PC-3 (cell line): ENCODE data around the gene ANP32E. TPM values are rescaled to one million over a fixed set of nuclear protein-coding genes. Genes with fewer than 3 reads are reported as not detected.
A peak's percentile ranks its signal among the peaks of the same experiment; 100 is the strongest.

ENCODE experiments used
- ATAC-seq: fragments of 200-7000 bp; cut with Tn5 transposase; 2 replicates; pipeline ENCODE4 v1.9.1; 2020; ENCODE audit warnings: mild to moderate bottlenecking, moderate library complexity
- Bru-seq: library from RNA; stranded (reverse); fragments of 400-500 nt; gene quantifications from one replicate; lab custom pipeline; 2021; lab: Mats Ljungman, UMichigan
- BruChase-seq, 2 experiments: library from RNA; stranded (reverse); fragments of 400-500 nt; gene quantifications; one replicate each; lab custom pipeline; 2021; lab: Mats Ljungman, UMichigan
- BruUV-seq: library from RNA; stranded (reverse); fragments of 400-500 nt; replicated peaks from 2 replicates; lab custom pipeline; 2021; lab: Mats Ljungman, UMichigan
- CTCF ChIA-PET: fragments of 300-600 bp; sonication (Branson Sonifier 250); formaldehyde crosslinking; loops from one replicate; lab custom pipeline; 2022; ENCODE audit warnings: antibody characterized with exemption; lab: Charles Lee
- POLR2A ChIA-PET: fragments of 300-600 bp; sonication (Branson Sonifier 250); formaldehyde crosslinking; loops from one replicate; lab custom pipeline; 2022; ENCODE audit warnings: antibody characterized with exemption; ENCODE audit not compliant: unreplicated experiment; lab: Charles Lee
- DNase-seq: peaks from one replicate; pipeline ENCODE4 v3.0.0-alpha.2; 2015
- H2AFZ ChIP-seq: fragments of 300-600 bp; sonication (generic); 2 replicates; pipeline ENCODE4 v1.6.0; 2016; ENCODE audit warnings: antibody characterized with exemption, low read length
- H3F3A ChIP-seq: fragments of 300-600 bp; sonication (generic); one replicate; pipeline ENCODE4 v1.6.0; 2017; ENCODE audit warnings: antibody characterized with exemption, low read length, control low read depth, mild to moderate bottlenecking; ENCODE audit not compliant: unreplicated experiment
- H3K27ac ChIP-seq: fragments of 300-600 bp; sonication (generic); 2 replicates; pipeline ENCODE4 v1.5.1; 2016; ENCODE audit warnings: mild to moderate bottlenecking, low read length
- H3K27me3 ChIP-seq: fragments of 300-600 bp; sonication (generic); 2 replicates; pipeline ENCODE4 v1.6.1; 2016; ENCODE audit warnings: low read length, mixed read lengths
- H3K36me3 ChIP-seq: fragments of 300-600 bp; sonication (generic); 2 replicates; pipeline ENCODE4 v1.6.1; 2016; ENCODE audit warnings: low read depth, mixed run types, low read length, mixed read lengths
- H3K4me1 ChIP-seq: fragments of 300-600 bp; sonication (generic); 2 replicates; pipeline ENCODE4 v1.5.1; 2016; ENCODE audit warnings: low read length; ENCODE audit not compliant: insufficient read depth
- H3K4me2 ChIP-seq: fragments of 300-600 bp; sonication (generic); 2 replicates; pipeline ENCODE4 v1.6.0; 2016; ENCODE audit warnings: low read length
- H3K4me3 ChIP-seq: fragments of 300-600 bp; sonication (generic); 2 replicates; pipeline ENCODE4 v1.5.1; 2016; ENCODE audit warnings: mild to moderate bottlenecking, low read length, mixed read lengths
- H3K79me2 ChIP-seq: fragments of 300-600 bp; sonication (generic); 2 replicates; pipeline ENCODE4 v1.6.1; 2017; ENCODE audit warnings: low read length, mixed read lengths
- H3K9ac ChIP-seq: fragments of 300-600 bp; sonication (generic); 2 replicates; pipeline ENCODE4 v1.6.0; 2016; ENCODE audit warnings: mild to moderate bottlenecking, low read length
- H3K9me2 ChIP-seq: fragments of 300-600 bp; sonication (generic); replicated peaks from 2 replicates; pipeline ENCODE4 v1.6.1; 2016; ENCODE audit warnings: mixed run types, low read length, mixed read lengths
- H3K9me3 ChIP-seq: fragments of 300-600 bp; sonication (generic); 2 replicates; pipeline ENCODE4 v1.6.1; 2016; ENCODE audit warnings: low read length, mixed read lengths
- H4K20me1 ChIP-seq: fragments of 300-600 bp; sonication (generic); 2 replicates; pipeline ENCODE4 v1.6.1; 2016; ENCODE audit warnings: low read length, mixed read lengths
- EZH2 ChIP-seq: fragments of 300-600 bp; sonication (generic); IDR thresholded peaks from one replicate; pipeline ENCODE4 v1.6.1; 2017; ENCODE audit warnings: antibody characterized with exemption, mild to moderate bottlenecking, low read length; ENCODE audit not compliant: unreplicated experiment
- EZH2phosphoT487 ChIP-seq: fragments of 300-600 bp; sonication (generic); IDR thresholded peaks from 2 replicates; pipeline ENCODE4 v1.6.1; 2018; ENCODE audit warnings: mild to moderate bottlenecking, antibody characterized with exemption, low read length, borderline replicate concordance
- intact Hi-C: fragments of 100-400 bp; cut with micrococcal nuclease; formaldehyde crosslinking; loops from 2 replicates; pipeline ENCODE4 v1.9.0; 2023
- long read RNA-seq: library from polyadenylated mRNA; unstranded; transcript quantifications from one replicate; pipeline ENCODE4 v2.0.0, GENCODE V29; 2021; ENCODE audit not compliant: unreplicated experiment
- total RNA-seq: library from RNA; depleted of rRNA; stranded (reverse); fragments of >200 nt; gene quantifications from 2 replicates; pipeline ENCODE4 v1.2.3, GENCODE V29; 2014; rRNA removed
- TF ChIP-seq, protein P1 (sequence below): fragments of 300-600 bp; sonication (generic); conservative IDR thresholded peaks from 2 replicates; pipeline ENCODE4 v1.5.1; 2017; ENCODE audit warnings: antibody characterized with exemption, low read depth, mild to moderate bottlenecking, low read length

ANP32E gene
- total RNA-seq, result 42.0 and 47.4 TPM in 2 replicates
- Bru-seq, nascent RNA, result percentile 93 among the genes with signal in this experiment
- percentile 94 among the genes with signal in this experiment for BruChase-seq, experiment 1, labeled RNA remaining after a 6-hour chase
- percentile 80 among the genes with signal in this experiment for BruChase-seq, experiment 2, labeled RNA remaining after a 2-hour chase
- long read RNA-seq, transcript ANP32E-208 (7 exons, 3,451 nt), result major isoform, 52 of 77 reads
- long read RNA-seq, partial matches to known transcripts, result 6 of 77 reads
- long read RNA-seq, other reads (novel, unspliced or antisense), result 17 of 77 reads

DNA sequence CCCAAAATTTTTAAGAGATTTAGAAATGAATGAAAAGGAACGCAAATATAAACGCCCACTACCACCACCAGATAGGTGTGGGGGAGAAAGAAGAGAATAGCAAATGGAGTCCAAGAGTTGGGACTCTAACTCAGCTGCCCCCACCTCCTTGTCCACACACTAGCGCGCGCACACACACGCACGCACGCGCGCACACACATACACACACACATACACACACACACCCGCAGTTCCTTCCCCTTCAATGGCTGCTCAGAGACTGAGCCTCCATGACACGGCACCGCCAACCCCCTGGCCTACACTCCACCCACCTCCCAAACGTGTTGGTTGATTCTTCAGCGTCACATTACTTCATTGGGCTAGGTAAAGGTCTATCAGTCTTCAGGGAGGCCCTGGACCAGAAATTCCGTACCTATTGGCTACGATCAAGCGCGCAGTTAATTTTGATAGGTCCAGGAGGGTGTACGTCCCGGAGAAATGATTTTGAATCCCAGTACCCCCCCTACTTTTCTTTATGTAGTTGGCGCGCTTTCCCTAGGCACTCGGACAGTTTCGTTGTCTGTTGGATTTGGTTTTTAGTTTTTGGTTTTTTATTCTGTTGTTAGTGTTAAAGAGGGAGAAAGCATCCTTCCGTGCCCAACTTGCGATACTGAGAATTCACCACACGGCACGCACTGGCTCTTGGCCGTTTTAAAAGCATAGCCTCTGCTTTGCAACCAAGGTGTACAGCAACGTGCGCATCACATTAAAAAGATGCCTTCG lies at the start of gene ANP32E:
Gene ANP32E, minus strand, starts transcription at position 261 of the 762 bp plus-strand sequence. CDS start 326 bp downstream, outside the sequence.
- H3K4me1 ChIP-seq, result peaks cover 22% of the 10 kb centered on the region
- H3K9ac ChIP-seq, result peak within 1 kb of the TSS; percentile 79
- intact Hi-C loops, result loop anchor here (1.0 kb wide), 1 partner anchor 46 kb away; the partner anchor contains the start of gene CIART
- ChIA-PET CTCF (no interaction called here), POLR2A (no interaction called here)
- no peaks in the 10 kb centered on the region for H3K9me3 ChIP-seq
- peak within 1 kb of the TSS; percentile 80 for H3K27ac ChIP-seq
- ATAC-seq, result peak; percentile 89
- H3K79me2 ChIP-seq, result peaks cover 48% of the 10 kb centered on the region
- H3K4me3 ChIP-seq, result peak within 1 kb of the TSS; percentile 77
- DNase-seq, result peak; percentile 100
- peak within 1 kb of the TSS; percentile 84 for H2AFZ ChIP-seq
- TF ChIP-seq, protein P1, sequence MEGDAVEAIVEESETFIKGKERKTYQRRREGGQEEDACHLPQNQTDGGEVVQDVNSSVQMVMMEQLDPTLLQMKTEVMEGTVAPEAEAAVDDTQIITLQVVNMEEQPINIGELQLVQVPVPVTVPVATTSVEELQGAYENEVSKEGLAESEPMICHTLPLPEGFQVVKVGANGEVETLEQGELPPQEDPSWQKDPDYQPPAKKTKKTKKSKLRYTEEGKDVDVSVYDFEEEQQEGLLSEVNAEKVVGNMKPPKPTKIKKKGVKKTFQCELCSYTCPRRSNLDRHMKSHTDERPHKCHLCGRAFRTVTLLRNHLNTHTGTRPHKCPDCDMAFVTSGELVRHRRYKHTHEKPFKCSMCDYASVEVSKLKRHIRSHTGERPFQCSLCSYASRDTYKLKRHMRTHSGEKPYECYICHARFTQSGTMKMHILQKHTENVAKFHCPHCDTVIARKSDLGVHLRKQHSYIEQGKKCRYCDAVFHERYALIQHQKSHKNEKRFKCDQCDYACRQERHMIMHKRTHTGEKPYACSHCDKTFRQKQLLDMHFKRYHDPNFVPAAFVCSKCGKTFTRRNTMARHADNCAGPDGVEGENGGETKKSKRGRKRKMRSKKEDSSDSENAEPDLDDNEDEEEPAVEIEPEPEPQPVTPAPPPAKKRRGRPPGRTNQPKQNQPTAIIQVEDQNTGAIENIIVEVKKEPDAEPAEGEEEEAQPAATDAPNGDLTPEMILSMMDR, result no peak; the same call in 1 of the 2 replicates
- no peak for TF ChIP-seq EZH2phosphoT487
- no peak for TF ChIP-seq EZH2
- peak within 1 kb of the TSS; percentile 83 for H3K4me2 ChIP-seq
- peaks cover 2% of the 10 kb centered on the region; the same call in 1 of the 2 replicates for H3K36me3 ChIP-seq
- no peaks in the 10 kb centered on the region for H3K9me2 ChIP-seq
- H3K27me3 ChIP-seq, result no peaks in the 10 kb centered on the region
- BruUV-seq, result no TSS peak
- H4K20me1 ChIP-seq, result peaks cover 4% of the 10 kb centered on the region; the same call in 1 of the 2 replicates
- no peaks in the 10 kb centered on the region for H3F3A ChIP-seq

DNA sequence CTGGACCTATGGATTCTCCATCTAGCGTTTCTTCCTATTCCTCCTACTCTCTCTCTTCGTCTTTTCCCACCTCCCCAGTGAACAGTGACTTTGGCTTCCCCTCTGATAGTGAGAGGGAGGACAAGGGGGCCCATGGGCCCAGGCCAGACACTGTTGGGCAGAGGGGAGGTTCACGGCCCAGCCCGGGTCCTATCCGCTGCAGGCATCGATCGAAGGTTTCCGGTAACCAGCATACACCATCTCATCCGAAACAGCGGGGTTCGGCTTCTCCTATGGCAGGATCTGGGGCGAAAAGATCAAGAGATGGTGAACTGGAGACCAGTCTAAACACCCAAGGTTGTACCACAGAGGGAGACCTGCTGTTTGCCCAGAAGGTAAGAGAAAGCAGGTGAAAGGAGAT lies 47.3 kb upstream of the ANP32E start:
- Histone ChIP-seq H3K27ac (no peak overlapping the region), H3K79me2 (peaks cover 18% of the 10 kb centered on the region), H3K4me1 (peaks cover 19% of the 10 kb centered on the region), H3K27me3 (no peaks in the 10 kb centered on the region), H3F3A (no peaks in the 10 kb centered on the region), H2AFZ (peak overlapping the region; percentile 87; the same call in 1 of the 2 replicates), H3K4me3 (peak overlapping the region; percentile 86), H3K9ac (peak overlapping the region; percentile 85), H3K9me3 (no peaks in the 10 kb centered on the region), H3K4me2 (peak overlapping the region; percentile 90), H3K36me3 (peaks cover 8% of the 10 kb centered on the region; the same call in 1 of the 2 replicates), H4K20me1 (no peaks in the 10 kb centered on the region), H3K9me2 (no peaks in the 10 kb centered on the region)
- ChIA-PET CTCF (interaction anchor here (3.6 kb wide), 1 partner anchor 28 kb away, joined by 28 read pairs; no protein-coding TSS in a partner anchor), POLR2A (interaction anchor here (0.6 kb wide), 1 partner anchor 28 kb away, joined by 3 read pairs; no protein-coding TSS in a partner anchor)
- no peak for ATAC-seq
- DNase-seq, result no peak
- no TSS peak for BruUV-seq
- TF ChIP-seq EZH2phosphoT487, result no peak
- TF ChIP-seq EZH2, result no peak
- TF ChIP-seq, protein P1, result no peak
- intact Hi-C loops, result no loop called here
